ENCODE data around the gene CAPRIN1.

Gene CAPRIN1

GRCh38 chr11:34072041-34072440, 20.5 kb downstream of the CAPRIN1 start:
- no peak for TF ChIP-seq CTCF (IDR thresholded peaks at IDR 0.05; ENCODE audit: low read depth, low read length, missing control alignments)
- no peak for DNase-seq (ENCODE audit: low read depth)
- no peak overlapping the region for H3K4me3 ChIP-seq (ENCODE audit: low read depth, low read length)

DNA sequence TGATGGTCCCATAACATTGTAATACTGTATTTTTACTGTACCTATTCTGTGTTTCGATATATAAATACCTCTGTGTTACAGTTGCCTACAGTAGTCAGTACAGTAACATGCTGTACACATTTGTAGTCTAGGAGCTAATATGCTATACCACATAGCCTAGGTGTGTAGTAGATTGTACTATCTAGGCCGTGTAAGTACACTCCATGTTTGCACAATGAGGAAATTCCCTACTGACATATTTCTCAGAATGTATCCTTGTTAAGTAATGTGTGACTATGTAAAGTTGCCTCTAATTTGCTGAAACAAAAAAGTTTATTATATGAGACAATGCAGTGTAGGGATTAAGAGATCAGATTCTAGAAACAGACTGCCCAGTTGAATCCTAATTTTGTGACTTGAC, 21.3 kb downstream of the CAPRIN1 start:
- DNase-seq (ENCODE audit: low read depth) = no peak
- H3K4me3 ChIP-seq (ENCODE audit: low read depth, low read length) = no peak overlapping the region
- no peak for TF ChIP-seq CTCF (IDR thresholded peaks at IDR 0.05; ENCODE audit: low read depth, low read length, missing control alignments)

- no peak for DNase-seq (ENCODE audit: low read depth)
- no peak for TF ChIP-seq CTCF (IDR thresholded peaks at IDR 0.05; ENCODE audit: low read depth, low read length, missing control alignments)
- H3K4me3 ChIP-seq (ENCODE audit: low read depth, low read length) = no peak overlapping the region
Measured at GRCh38 chr11:34074391-34074790, 22.9 kb downstream of the CAPRIN1 start.

DNA sequence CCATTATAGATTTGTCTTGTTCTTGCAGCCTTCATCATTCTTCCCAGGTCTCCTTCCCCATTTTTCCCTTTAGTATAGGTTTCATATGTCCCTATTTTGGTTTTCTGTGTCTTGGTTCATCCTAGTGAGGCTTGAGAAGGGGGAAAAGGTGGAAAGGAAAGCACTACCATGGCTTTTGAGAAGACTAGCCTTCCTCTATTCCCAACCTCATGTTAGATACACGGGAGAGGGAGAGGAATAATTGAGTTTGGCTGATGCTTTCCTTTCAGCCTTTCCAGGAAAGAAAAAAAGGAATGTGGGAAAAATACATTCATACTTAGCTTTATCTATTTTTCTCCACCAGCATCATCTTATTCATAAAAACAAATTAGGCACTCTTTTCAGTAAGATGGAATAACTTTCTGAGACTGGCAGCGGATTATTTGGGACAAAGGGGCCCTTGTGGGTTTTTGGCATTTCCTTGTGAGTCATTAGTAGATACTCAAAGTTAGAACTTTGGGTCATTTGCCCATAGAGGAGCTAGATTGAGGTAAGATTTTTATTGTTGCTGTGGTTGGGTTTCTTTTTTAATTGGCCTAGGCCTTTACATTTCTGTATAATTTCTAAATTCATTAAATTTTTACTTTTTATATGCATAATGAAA, 23.8 kb downstream of the CAPRIN1 start:
- H3K4me3 ChIP-seq (ENCODE audit: low read depth, low read length) = no peak overlapping the region
- no peak for TF ChIP-seq CTCF (IDR thresholded peaks at IDR 0.05; ENCODE audit: low read depth, low read length, missing control alignments)
- DNase-seq (ENCODE audit: low read depth) = no peak

- no peak for DNase-seq (ENCODE audit: low read depth)
- TF ChIP-seq CTCF (IDR thresholded peaks at IDR 0.05; ENCODE audit: low read depth, low read length, missing control alignments) = no peak
- no peak overlapping the region for H3K4me3 ChIP-seq (ENCODE audit: low read depth, low read length)
Measured at GRCh38 chr11:34080609-34081008, 29.1 kb downstream of the CAPRIN1 start.

DNA sequence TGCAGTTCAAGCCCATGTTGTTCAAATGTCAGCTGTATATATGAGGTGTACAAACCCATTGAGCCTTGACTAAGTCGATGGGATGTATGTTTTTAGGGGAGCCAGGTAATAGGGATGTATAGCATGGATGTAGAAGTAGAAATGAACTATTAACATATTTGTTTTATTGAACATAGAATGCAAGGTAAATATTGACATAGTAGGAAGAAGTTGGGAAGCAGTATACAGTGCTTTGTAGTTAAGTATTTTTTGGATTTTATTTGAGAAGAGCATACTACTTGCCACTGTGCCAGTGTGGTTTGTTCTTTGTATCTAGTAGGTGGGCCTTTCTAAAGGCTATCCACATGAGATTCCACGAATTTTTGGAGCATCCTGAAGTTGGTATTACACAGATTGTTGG, 33.1 kb downstream of the CAPRIN1 start:
- no peak for DNase-seq (ENCODE audit: low read depth)
- no peak overlapping the region for H3K4me3 ChIP-seq (ENCODE audit: low read depth, low read length)
- no peak for TF ChIP-seq CTCF (IDR thresholded peaks at IDR 0.05; ENCODE audit: low read depth, low read length, missing control alignments)

- DNase-seq (ENCODE audit: low read depth) = no peak
- TF ChIP-seq CTCF (IDR thresholded peaks at IDR 0.05; ENCODE audit: low read depth, low read length, missing control alignments) = no peak
- no peak overlapping the region for H3K4me3 ChIP-seq (ENCODE audit: low read depth, low read length)
Measured at GRCh38 chr11:34086554-34087283, 35.2 kb downstream of the CAPRIN1 start.

Data from GM12864 (cell line).